IMR-90 (cell line): ENCODE results near the gene SYT5. TPM values are rescaled to one million over a fixed set of nuclear protein-coding genes. Genes with fewer than 3 reads are reported as not detected.

Experiments used
- ATAC-seq: fragments of 200-7000 bp; cut with Tn5 transposase; 2 replicates; pipeline ENCODE4 v1.9.1; 2020; ENCODE audit warnings: low read depth, mild to moderate bottlenecking, moderate library complexity
- BruUV-seq: library from RNA; stranded (reverse); fragments of 400-500 nt; replicated peaks from 2 replicates; lab custom pipeline; 2021; lab: Mats Ljungman, UMichigan
- CTCF ChIA-PET: fragments of 300-600 bp; formaldehyde crosslinking; extraction: SDS; loops from one replicate; lab custom pipeline; 2021; ENCODE audit warnings: antibody characterized with exemption; lab: Yijun Ruan, JAX
- POLR2A ChIA-PET: fragments of 300-600 bp; sonication (Branson Sonifier 250); formaldehyde crosslinking; loops from one replicate; lab custom pipeline; 2022; ENCODE audit warnings: antibody characterized with exemption; ENCODE audit not compliant: unreplicated experiment; lab: Charles Lee
- DNase-seq: peaks from one replicate; pipeline ENCODE4 v3.0.0; 2013
- H2AFZ ChIP-seq: replicated peaks from 2 replicates; pipeline ENCODE3; 2013; ENCODE audit warnings: low read length, mild to moderate bottlenecking; ENCODE audit not compliant: poor library complexity
- H2AK5ac ChIP-seq: 2 replicates; pipeline ENCODE4 v1.6.1; 2013; ENCODE audit warnings: low read depth, low read length, inconsistent platforms
- H2AK9ac ChIP-seq: replicated peaks from 2 replicates; pipeline ENCODE3; 2013; ENCODE audit warnings: mild to moderate bottlenecking, low read depth, low read length, moderate library complexity; ENCODE audit not compliant: poor library complexity
- H2BK120ac ChIP-seq: 2 replicates; pipeline ENCODE4 v1.6.1; 2013; ENCODE audit warnings: low read depth, low read length, inconsistent platforms
- H2BK15ac ChIP-seq: 3 replicates; pipeline ENCODE4 v1.6.1; 2013; ENCODE audit warnings: low read depth, low read length, inconsistent platforms
- H2BK20ac ChIP-seq: 2 replicates; pipeline ENCODE4 v1.6.1; 2013; ENCODE audit warnings: low read depth, mild to moderate bottlenecking, inconsistent platforms, low read length, moderate library complexity
- H2BK5ac ChIP-seq: 2 replicates; pipeline ENCODE4 v1.6.1; 2013; ENCODE audit warnings: mild to moderate bottlenecking, low read depth, low read length, inconsistent platforms; ENCODE audit not compliant: poor library complexity, severe bottlenecking
- H3K14ac ChIP-seq: replicated peaks from 2 replicates; pipeline ENCODE4 v1.6.1; 2013; ENCODE audit warnings: low read depth, low read length, inconsistent platforms
- H3K18ac ChIP-seq: 2 replicates; pipeline ENCODE4 v1.6.1; 2013; ENCODE audit warnings: low read depth, low read length, control low read depth
- H3K23ac ChIP-seq: 2 replicates; pipeline ENCODE4 v1.6.1; 2013; ENCODE audit warnings: low read depth, low read length, inconsistent platforms
- H3K27ac ChIP-seq: 2 replicates; pipeline ENCODE4 v1.5.1; 2013; ENCODE audit warnings: mild to moderate bottlenecking, control low read depth, low read length; ENCODE audit not compliant: insufficient read depth
- H3K27me3 ChIP-seq: 2 replicates; pipeline ENCODE4 v1.6.1; 2013; ENCODE audit warnings: low read length; ENCODE audit not compliant: control insufficient read depth, insufficient read depth
- H3K36me3 ChIP-seq: 2 replicates; pipeline ENCODE4 v1.6.1; 2013; ENCODE audit warnings: low read length, mixed read lengths; ENCODE audit not compliant: control insufficient read depth, insufficient read depth
- H3K4ac ChIP-seq: 2 replicates; pipeline ENCODE4 v1.6.1; 2013; ENCODE audit warnings: low read depth, low read length, inconsistent platforms
- H3K4me1 ChIP-seq: 2 replicates; pipeline ENCODE4 v1.6.1; 2013; ENCODE audit warnings: low read length, mixed read lengths; ENCODE audit not compliant: control insufficient read depth, insufficient read depth
- H3K4me2 ChIP-seq: 2 replicates; pipeline ENCODE4 v1.6.1; 2013; ENCODE audit warnings: low read depth, mild to moderate bottlenecking, control low read depth, low read length, moderate library complexity
- H3K4me3 ChIP-seq: 2 replicates; pipeline ENCODE4 v1.5.1; 2013; ENCODE audit warnings: low read depth, mild to moderate bottlenecking, control low read depth, low read length, moderate library complexity; ENCODE audit not compliant: insufficient read depth
- H3K56ac ChIP-seq: 2 replicates; pipeline ENCODE4 v1.6.1; 2013; ENCODE audit warnings: low read length, inconsistent platforms; ENCODE audit not compliant: insufficient read depth; ENCODE audit errors: extremely low read depth
- H3K79me1 ChIP-seq, 2 experiments: 2 replicates each; pipeline ENCODE4 v1.6.1; 2013; ENCODE audit warnings: low read length in 2 of 2, inconsistent platforms in 1 of 2, low read depth in 1 of 2
- H3K9ac ChIP-seq: 2 replicates; pipeline ENCODE4 v1.6.1; 2013; ENCODE audit warnings: low read depth, low read length, control low read depth
- H3K9me1 ChIP-seq: 2 replicates; pipeline ENCODE4 v1.6.1; 2013; ENCODE audit warnings: low read length, inconsistent platforms; ENCODE audit not compliant: insufficient read depth
- H3K9me3 ChIP-seq: 2 replicates; pipeline ENCODE4 v1.6.1; 2013; ENCODE audit warnings: low read length; ENCODE audit not compliant: control insufficient read depth, insufficient read depth
- H4K20me1 ChIP-seq: 2 replicates; pipeline ENCODE4 v1.6.1; 2013; ENCODE audit warnings: low read length, inconsistent platforms; ENCODE audit not compliant: insufficient read depth
- H4K5ac ChIP-seq: 2 replicates; pipeline ENCODE4 v1.6.1; 2013; ENCODE audit warnings: mild to moderate bottlenecking, low read depth, low read length, control low read depth
- H4K8ac ChIP-seq, 2 experiments: 2 replicates each; pipeline ENCODE4 v1.6.1; 2013; ENCODE audit warnings: low read depth in 2 of 2, low read length in 2 of 2, control low read depth in 1 of 2, inconsistent platforms in 1 of 2
- H4K91ac ChIP-seq: 2 replicates; pipeline ENCODE4 v1.6.1; 2013; ENCODE audit warnings: low read depth, low read length, inconsistent platforms; ENCODE audit not compliant: insufficient read depth
- CTCF ChIP-seq: conservative IDR thresholded peaks from 2 replicates; pipeline ENCODE4 v1.5.1; 2012; ENCODE audit warnings: mild to moderate bottlenecking, low read depth, low read length, improper control_type of control experiment
- NFE2L2 ChIP-seq: fragments of 150-350 bp; IDR thresholded peaks from 2 replicates; pipeline ENCODE4 v1.6.1; 2016; ENCODE audit warnings: low read depth, mild to moderate bottlenecking, low read length
- RCOR1 ChIP-seq: IDR thresholded peaks from 2 replicates; pipeline ENCODE4 v1.6.1; 2012; ENCODE audit warnings: mild to moderate bottlenecking, low read length, improper control_type of control experiment; ENCODE audit not compliant: insufficient replicate concordance
- USF2 ChIP-seq: fragments of 150-350 bp; IDR thresholded peaks from 2 replicates; pipeline ENCODE4 v1.6.1; 2017; ENCODE audit warnings: mild to moderate bottlenecking, antibody characterized with exemption, low read length, low read depth
- WGBS, 2 experiments: methylation state at CpG; one replicate each; pipeline versions ENCODE4 v1.1.5 to v1.1.7; 2013; ENCODE audit warnings: missing lambda C conversion rate in 2 of 2; ENCODE audit not compliant: insufficient read length in 1 of 2; ENCODE audit errors: extremely low coverage in 2 of 2; 5-methylcytosine and 5-hydroxymethylcytosine counted together
- dilution Hi-C: fragments of 300-500 bp; cut with HindIII; formaldehyde crosslinking; loops from one replicate; pipeline ENCODE4 v1.14.3; 2018; ENCODE audit warnings: low sequenced_read_pairs; ENCODE audit not compliant: unreplicated experiment
- in situ Hi-C: fragments of 300-500 bp; cut with MboI; formaldehyde crosslinking; loops from 3 replicates; pipeline ENCODE4 v1.14.3; 2019; ENCODE audit warnings: low sequenced_read_pairs, inconsistent platforms, mixed read lengths
- intact Hi-C: fragments of 100-400 bp; cut with micrococcal nuclease; formaldehyde crosslinking; loops from 2 replicates; pipeline ENCODE4 v1.10.0; 2022
- polyA plus RNA-seq, 3 experiments: library from polyadenylated mRNA; depleted of rRNA; stranded (reverse); fragments of >200 nt; gene quantifications; 2 replicates each; pipeline ENCODE4 v1.2.3, GENCODE V29; 2012; ENCODE audit warnings: low replicate concordance in 1 of 3
- total RNA-seq: library from RNA; depleted of rRNA; stranded (reverse); fragments of >200 nt; gene quantifications from 2 replicates; pipeline ENCODE4 v1.2.3, GENCODE V29; 2012

SYT5 gene
- total and polyA plus RNA-seq, 2 of the 4 experiments (the other 2 are of a cell fraction), result under 0.01 to 0.15 TPM

GRCh38 chr19:55145232-55145631, 34.9 kb downstream of the SYT5 start:
- H4K91ac ChIP-seq, result no peak overlapping the region
- no peak overlapping the region for H2BK5ac ChIP-seq
- no CpG with 5 or more reads among the region's 3 CpGs for WGBS, 2 experiments
- H4K8ac ChIP-seq, result no peak overlapping the region
- H3K27ac ChIP-seq, result no peak overlapping the region
- H3K9me3 ChIP-seq, result no peaks in the 10 kb centered on the region
- H2AFZ ChIP-seq, result no peak overlapping the region
- no peak overlapping the region for H3K4me2 ChIP-seq
- H2AK9ac ChIP-seq, result no peak overlapping the region
- ChIA-PET POLR2A (no interaction called here), CTCF (no interaction called here)
- intact Hi-C loops, result loop anchor here (10.0 kb wide), 1 partner anchor 150 kb away; no protein-coding TSS in a partner anchor
- no peaks in the 10 kb centered on the region for H3K9me1 ChIP-seq
- no peaks in the 10 kb centered on the region for H3K79me1 ChIP-seq
- H4K20me1 ChIP-seq, result no peaks in the 10 kb centered on the region
- dilution Hi-C loops, result no loop called here
- H3K56ac ChIP-seq, result no peak overlapping the region
- no peak overlapping the region for H3K4me3 ChIP-seq
- H2BK20ac ChIP-seq, result no peak overlapping the region
- ATAC-seq (no peak), DNase-seq (no peak)
- H3K4me1 ChIP-seq, result peaks cover 1% of the 10 kb centered on the region; the same call in 1 of the 2 replicates
- H3K9ac ChIP-seq, result no peak overlapping the region
- H3K4ac ChIP-seq, result no peak overlapping the region
- H3K18ac ChIP-seq, result no peak overlapping the region
- no peak overlapping the region for H3K23ac ChIP-seq
- H3K27me3 ChIP-seq, result peaks cover 47% of the 10 kb centered on the region
- no peak for TF ChIP-seq CTCF
- no peak for TF ChIP-seq NFE2L2
- TF ChIP-seq USF2, result no peak
- no peak for TF ChIP-seq RCOR1
- no peak overlapping the region for H2BK120ac ChIP-seq
- BruUV-seq, result no TSS peak
- no peak overlapping the region for H4K5ac ChIP-seq
- H2AK5ac ChIP-seq, result no peak overlapping the region
- no peak overlapping the region for H3K14ac ChIP-seq
- no peak overlapping the region for H2BK15ac ChIP-seq
- H3K36me3 ChIP-seq, result no peaks in the 10 kb centered on the region
- in situ Hi-C loops, result no loop called here
